ENCODE measurements around the gene SVOP.
"Not testable (repeated sequence)": the region's sequence is repeated elsewhere in the genome, so short reads cannot be mapped to it uniquely, and the experiment has no call there.

The SVOP gene

DNA sequence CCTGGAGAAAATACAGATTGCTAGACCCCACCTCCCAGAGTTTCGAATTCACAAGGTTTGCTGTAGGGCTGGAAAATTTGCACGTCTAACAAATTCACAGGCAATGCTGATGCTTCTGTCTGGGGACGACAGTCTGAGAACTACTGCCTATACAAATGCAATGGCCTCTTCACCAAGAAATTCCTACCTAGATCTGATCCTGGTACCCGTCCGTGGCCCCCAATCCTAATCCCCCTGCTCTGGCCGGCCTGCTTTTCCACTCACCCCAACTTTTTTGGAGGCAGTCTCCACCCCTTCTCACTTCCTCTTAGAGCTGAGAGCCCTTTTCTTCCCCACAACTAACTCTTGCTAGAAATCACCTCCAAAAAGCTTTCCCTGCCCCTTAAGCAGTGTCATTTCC is 160.4 kb downstream of the SVOP start:
- DNase-seq, result no peak
- intact Hi-C loops (cut with DNase I), result no loop called here

DNA sequence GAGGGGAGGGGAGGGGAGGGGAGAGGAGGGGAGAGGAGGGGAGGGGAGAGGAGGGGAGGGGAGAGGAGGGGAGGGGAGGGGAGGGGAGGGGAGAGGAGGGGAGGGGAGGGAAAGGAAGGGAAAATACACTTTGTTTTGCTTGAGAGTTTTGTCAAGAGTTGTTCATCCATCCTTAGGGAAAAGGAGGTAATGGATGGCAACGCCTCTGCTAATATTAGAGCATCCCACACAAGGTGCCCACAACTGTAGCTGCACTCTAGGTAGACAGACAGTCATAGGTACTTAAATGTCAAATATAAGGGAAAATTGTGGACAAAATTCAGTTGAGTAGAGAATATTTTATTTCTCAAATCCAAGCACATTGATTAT is 161.0 kb downstream of the SVOP start:
- DNase-seq, result no peak
- intact Hi-C loops (cut with DNase I), result loop anchor here (10.0 kb wide), 1 partner anchor 55 kb away; no protein-coding TSS in a partner anchor

DNA sequence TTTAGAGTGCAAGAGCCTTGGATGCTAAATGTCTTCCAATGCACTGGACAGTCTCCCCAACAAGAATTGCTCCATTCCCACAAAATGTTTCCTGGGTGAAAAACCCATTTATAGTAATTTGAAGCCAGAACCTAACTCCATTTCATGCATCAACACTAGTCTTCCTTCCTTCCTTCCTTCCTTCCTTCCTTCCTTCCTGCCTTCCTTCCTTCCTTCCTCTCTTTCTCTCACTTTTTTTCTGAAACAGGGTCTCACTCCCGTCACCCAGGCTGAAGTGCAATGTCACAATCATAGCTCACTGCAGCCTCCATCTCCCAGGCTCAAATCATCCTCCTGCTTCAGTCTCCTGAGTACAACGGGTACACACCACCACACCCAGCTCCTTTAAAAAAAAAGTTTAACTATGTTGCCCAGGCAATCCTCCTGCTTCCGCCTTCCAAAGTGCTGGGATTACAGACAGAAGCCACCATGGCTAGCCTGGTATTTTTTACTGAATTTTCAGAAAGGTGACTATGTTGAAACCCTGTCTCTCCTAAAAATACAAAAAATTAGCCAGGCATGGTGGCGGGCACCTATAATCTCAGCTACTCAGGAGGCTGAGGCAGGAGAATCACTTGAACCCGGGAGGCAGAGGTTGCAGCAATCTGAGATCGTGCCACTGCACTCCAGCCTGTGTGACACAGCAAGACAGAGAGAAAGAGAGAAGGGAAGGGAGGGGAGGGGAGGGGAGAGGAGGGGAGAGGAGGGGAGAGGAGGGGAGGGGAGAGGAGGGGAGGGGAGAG is 161.5 kb downstream of the SVOP start:
- intact Hi-C loops (cut with DNase I), result loop anchor here (10.0 kb wide), 1 partner anchor 55 kb away; no protein-coding TSS in a partner anchor

GRCh38 chr12:108858311-108859074 is 162.4 kb downstream of the SVOP start:
- no peak for DNase-seq
- intact Hi-C loops (cut with DNase I), result loop anchor here (10.0 kb wide), 1 partner anchor 54 kb away; no protein-coding TSS in a partner anchor

More for the DNA sequence above, 161.5 kb downstream of the SVOP start:
- DNase-seq, result not testable (repeated sequence)

Data from posterior cingulate gyrus (tissue), 11 donors.